Forelimb muscle (tissue), 1 donor: ENCODE results near the gene DYNLRB1. TPM values are rescaled to one million over a fixed set of nuclear protein-coding genes. Genes with fewer than 3 reads are reported as not detected.

Experiments used
- DNase-seq: peaks from one replicate; pipeline ENCODE4 v3.0.0-alpha.2; 2013; ENCODE audit warnings: low read depth
- polyA plus RNA-seq: library from polyadenylated mRNA; unstranded; fragments of 120-200 nt; gene quantifications from one replicate; pipeline ENCODE4 v1.2.1, GENCODE V29; 2013; ENCODE audit not compliant: insufficient read length

Gene DYNLRB1
- polyA plus RNA-seq, 1 donor = 110 TPM

DNA sequence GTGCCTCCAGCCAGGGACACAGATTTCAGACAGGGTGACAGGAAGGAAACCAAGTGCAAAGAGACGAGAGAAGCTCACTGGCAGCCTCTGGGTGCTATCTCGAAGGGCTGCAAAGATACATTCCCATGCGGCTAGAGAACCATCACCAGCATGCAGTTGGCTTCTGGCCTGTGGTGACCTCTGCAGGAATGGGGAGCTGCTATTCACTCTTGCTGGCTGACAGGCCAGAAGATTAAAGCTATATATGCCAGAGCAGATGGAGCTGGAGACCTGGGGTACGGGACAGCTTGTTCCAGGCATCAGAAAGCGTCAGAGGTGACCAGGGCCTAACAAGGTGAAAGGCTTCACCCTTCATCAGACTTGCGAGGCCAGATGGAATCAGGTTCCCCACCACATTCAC is 62.3 kb downstream of the DYNLRB1 start:
- no peak for DNase-seq

DNA sequence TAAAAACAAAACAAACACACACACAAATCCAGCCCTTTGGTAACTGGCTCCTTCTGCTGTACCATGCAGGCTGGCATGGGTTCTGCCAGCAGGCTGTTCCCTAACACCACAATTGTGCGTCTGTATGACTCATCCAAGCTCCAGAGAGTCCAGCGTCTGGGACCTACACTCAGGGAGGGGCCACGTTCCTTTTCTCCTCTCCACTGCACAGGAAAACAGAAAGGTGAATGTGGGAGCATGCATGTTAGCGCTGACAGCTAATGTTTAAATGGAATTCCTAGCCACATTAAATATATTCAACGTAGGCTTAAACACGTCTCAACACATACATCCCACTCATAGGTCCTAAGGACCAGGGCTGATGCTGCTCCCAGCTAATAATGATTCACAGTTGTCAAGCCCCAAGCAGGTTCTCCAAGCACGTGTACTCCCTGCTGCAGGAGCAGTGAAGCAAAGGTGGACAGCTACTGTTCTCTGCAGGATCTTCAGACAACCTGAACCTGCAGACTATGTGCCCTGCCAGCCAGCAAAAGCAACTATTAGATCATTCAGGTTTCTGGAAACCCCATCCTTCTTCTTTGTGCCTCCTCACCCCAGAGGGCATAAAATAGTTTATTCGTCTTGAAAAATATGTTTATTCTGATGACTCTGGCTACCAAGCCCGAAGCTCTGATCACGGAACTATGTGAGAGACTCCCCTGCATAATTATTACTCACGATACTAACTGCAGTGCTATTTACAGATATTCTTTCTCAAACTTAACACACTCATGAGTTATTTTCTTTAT is 63.2 kb downstream of the DYNLRB1 start:
- DNase-seq = no peak

DNA sequence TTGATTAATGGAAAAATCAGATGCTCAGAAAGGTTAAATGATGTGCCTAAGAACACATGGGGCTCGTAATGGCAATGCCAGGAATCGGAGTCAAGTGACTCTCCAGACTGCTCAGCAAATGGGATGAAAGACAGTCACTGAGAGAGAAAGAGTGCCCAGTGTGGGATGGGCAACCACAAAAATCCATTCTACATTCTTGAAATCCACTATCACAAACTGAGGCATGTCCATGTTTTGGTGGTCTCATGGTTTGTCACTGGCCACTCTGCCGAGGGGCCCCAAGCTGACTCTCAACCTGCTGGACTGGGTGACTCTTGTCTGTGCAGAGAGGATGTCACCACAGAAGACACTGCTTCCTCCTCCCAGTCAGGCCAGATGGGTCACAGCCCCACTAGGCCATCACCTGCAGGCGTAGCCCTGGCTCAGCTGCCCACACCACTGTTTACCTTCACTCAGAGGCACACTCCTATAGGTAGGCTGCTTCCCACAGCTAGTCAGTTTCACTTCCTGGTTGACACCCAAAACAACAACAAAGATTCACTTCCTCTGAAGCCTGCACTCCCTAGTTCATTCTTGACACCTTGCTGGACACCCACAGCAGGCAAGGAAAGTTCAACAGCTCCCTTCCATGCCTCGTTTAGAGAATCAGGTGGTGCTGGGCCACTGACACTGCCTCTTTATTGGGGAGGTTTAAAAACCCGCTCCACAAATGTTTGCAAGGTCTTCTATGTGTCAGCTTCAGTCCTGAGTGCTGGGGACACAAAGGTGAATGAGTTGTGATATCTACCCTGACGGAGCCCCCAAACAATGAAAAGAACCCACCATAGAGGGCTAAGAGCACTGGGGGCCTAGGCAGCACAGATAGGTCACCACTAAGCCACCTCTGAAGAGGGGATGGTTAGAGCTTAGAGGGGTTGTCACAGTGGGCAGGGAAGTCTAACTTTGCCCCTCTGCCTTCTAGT is 64.0 kb downstream of the DYNLRB1 start:
- DNase-seq = no peak

DNA sequence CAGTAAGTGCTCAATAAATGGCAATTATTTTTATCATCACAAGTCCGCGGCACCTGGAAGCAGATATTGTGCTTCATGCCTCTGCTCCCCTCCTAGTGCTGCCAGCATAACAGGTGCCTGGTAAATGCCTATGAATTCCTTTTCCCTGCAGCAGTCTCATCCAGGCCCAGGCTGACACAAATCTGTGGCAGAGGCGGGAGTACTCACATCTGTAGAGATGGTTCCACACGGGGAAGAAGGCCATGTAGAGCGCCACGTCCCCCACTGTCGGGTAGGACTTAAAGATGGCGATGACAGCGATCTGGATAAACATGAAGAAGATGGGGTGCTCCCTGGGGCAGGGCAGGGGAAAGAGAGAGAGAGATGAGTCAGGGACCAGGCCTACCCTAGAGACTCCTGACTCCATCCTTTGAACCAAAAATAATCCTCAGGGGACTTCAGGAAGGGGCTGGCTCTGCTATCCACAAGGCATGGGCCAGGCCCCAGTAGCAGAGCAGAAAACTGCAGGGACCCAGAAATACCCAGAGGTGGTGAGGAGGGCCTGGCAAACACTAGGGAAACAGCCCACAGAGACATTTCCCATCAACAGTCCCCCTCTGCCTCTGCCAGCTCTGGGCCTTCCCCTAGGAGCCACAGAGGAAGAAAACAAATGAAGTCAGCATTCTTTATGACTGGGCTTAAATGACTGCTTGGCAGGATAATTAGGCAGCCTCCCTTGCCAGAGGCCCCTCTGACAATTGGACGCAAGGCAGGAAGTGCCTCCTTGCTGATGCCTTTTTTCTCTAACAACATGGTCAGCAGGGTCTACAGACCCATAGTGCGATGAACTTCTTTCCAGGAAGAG is 65.3 kb downstream of the DYNLRB1 start:
- no peak for DNase-seq

DNA sequence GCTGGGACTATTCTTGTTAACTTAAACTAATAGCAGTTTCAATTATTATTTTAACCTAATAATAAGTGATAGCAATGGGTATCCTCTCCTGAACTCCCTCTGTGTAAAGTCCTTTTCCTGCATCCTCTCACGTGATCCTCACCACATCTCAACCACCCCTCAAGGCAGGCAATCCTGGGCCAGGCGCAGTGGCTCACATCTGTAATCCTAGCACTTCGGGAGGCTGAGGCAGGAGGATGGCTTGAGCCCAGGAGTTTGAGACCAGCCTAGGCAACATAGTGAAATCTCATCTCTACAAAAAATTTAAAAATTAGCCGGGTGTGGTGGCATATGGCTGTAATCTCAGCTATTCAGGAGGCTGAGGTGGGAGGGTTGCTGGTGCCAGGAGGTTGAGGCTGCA is 66.0 kb downstream of the DYNLRB1 start:
- DNase-seq = no peak

DNA sequence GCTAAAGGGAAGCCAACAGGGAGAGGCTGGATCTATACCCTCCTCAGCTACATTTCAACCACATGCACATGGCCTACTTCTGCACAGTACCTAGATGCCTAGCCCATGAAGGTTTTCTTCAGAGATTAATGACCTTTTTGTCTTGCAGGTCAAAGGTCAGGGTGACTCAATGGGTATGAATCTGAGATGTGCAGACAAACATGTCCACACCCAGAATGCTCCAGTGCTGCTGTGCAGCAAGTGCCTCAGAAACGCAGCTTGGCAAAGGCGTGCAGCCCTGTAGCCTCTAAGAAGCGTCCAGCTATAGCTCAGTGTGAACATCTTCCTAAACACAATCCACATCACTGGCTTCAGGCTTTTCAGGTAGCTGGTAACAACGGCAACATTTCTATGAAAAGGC is 66.7 kb downstream of the DYNLRB1 start:
- DNase-seq = no peak

DNA sequence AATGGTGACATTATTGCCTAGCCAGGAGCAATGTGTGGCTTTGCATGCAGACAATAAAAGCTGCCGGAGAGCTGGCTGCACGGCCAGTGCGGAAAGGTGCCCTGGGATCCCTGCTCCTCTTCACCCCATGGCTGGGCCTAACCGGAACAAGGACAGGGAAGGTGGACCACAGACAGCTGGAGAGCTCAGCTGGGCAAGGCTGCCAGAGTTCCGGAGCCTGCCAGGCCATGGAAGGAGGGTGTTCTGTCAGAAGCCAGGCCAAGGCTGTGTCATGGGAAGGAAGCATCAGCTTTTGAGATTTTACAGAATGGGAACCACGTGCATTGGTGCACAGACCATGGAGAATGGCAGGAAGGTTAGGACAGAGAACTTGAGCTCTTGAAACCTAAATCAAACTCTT is 67.3 kb downstream of the DYNLRB1 start:
- DNase-seq = no peak

DNA sequence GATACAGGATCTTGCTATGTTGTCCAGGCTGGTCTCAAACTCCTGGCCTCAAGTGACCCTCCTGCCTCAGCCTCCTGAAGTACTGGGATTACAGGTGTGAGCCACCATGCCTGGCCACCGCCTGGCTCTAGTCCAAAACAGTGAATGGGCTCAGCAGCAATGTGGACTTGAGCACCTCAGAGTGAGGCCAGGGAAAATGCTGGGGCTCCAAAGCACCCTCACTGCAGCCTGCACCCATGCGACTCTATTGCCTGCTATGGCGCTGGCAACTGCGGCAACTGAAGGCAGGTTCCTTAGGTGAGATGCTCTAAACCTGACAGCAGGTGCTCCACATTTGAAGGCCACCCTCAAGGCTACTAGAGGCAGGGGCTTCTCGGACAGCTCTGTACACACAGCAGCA is 68.8 kb downstream of the DYNLRB1 start:
- no peak for DNase-seq

DNA sequence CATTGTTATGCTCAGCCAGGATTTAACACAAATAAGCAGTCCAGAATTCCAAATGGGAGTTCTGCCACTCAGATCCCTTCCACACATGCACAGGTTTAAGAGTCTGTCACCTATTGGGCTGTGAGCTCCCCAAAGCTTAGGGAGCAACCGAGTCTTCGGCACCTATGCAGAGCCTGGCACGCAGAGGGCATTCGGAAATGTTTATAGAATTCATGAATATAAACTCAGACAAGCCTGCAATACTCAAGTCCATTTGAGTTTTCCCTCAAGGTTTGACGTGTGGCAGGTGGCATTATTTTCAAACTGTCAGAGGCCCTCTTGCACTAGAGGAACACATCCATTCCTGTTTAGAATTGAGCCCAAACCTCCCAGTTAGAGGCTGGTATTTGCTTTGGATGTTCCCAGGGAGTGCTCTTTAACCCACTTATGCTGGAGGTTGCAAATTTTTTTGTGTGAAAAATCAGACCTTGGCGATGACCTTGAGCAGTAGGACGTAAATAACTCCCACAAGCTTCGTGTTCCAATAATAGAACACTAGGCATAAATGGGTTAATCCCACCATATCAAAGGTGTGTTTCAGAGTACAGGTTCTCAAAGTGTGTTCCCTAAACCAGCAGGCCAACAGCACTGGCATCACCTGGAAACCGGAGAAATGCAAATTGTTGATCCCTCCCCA is 70.4 kb downstream of the DYNLRB1 start:
- no peak for DNase-seq

Other genes with a start within 250 kb of the DYNLRB1 start
- gene AHCY, start 213.1 kb upstream of the DYNLRB1 start, polyA plus RNA-seq = 219 TPM
- gene ITCH, start 153.1 kb upstream of the DYNLRB1 start, polyA plus RNA-seq = 23.9 TPM
- gene MAP1LC3A, start 42.3 kb downstream of the DYNLRB1 start, polyA plus RNA-seq = 17.8 TPM
- 20.3 TPM for gene PIGU, start 160.7 kb downstream of the DYNLRB1 start, polyA plus RNA-seq
- 10.5 TPM for gene TP53INP2, start 187.9 kb downstream of the DYNLRB1 start, polyA plus RNA-seq